OCI-LY3 (cell line): ENCODE measurements around the gene CISD3.

Experiments
- H2AFZ ChIP-seq: fragments of 200-600, 300-600 bp; shearing (Covaris generic); 2 replicates; pipeline ENCODE4 v1.6.0; 2014; ENCODE audit warnings: antibody characterized with exemption, low read depth, low read length
- H3K27ac ChIP-seq: fragments of 200-600, 300-600 bp; sonication (generic); 2 replicates; pipeline ENCODE4 v1.5.1; 2014; ENCODE audit warnings: mild to moderate bottlenecking, low read length, moderate library complexity, mixed read lengths
- H3K27me3 ChIP-seq: fragments of 200-600, 300-600 bp; sonication (generic); 2 replicates; pipeline ENCODE4 v1.6.1; 2014; ENCODE audit warnings: low read depth, low read length, mixed read lengths
- H3K36me3 ChIP-seq: fragments of 200-600, 300-600 bp; sonication (generic); replicated peaks from 2 replicates; pipeline ENCODE3; 2014; ENCODE audit warnings: low read depth, low read length, mixed read lengths
- H3K4me1 ChIP-seq: fragments of 300-600, 200-600 bp; sonication (generic); 2 replicates; pipeline ENCODE4 v1.6.1; 2014; ENCODE audit warnings: low read length, mixed read lengths
- H3K4me2 ChIP-seq: fragments of 200-600, 300-600 bp; sonication (generic); 2 replicates; pipeline ENCODE4 v1.6.1; 2014; ENCODE audit warnings: low read length, mixed read lengths
- H3K4me3 ChIP-seq: fragments of 300-600, 200-600 bp; sonication (generic); 2 replicates; pipeline ENCODE4 v1.5.1; 2014; ENCODE audit warnings: antibody characterized with exemption, mild to moderate bottlenecking, low read length, moderate library complexity
- H3K79me2 ChIP-seq: fragments of 300-600, 200-600 bp; shearing (Covaris generic); 2 replicates; pipeline ENCODE4 v1.6.1; 2014; ENCODE audit warnings: mild to moderate bottlenecking, low read length, mixed read lengths
- H3K9ac ChIP-seq: fragments of 300-600, 200-600 bp; shearing (Covaris generic); 2 replicates; pipeline ENCODE4 v1.6.0; 2014; ENCODE audit warnings: mild to moderate bottlenecking, low read length, moderate library complexity
- H3K9me3 ChIP-seq: fragments of 200-600, 300-600 bp; shearing (Covaris generic); 2 replicates; pipeline ENCODE4 v1.6.1; 2014; ENCODE audit warnings: low read length, mixed read lengths; ENCODE audit not compliant: insufficient read depth
- H4K20me1 ChIP-seq: fragments of 200-600, 300-600 bp; sonication (generic); 2 replicates; pipeline ENCODE4 v1.6.1; 2016; ENCODE audit warnings: low read length, mixed read lengths; ENCODE audit not compliant: insufficient read depth
- EZH2phosphoT487 ChIP-seq: fragments of 200-600 bp; shearing (Covaris generic); IDR thresholded peaks from 2 replicates; pipeline ENCODE4 v1.6.1; 2018; ENCODE audit warnings: antibody characterized with exemption, mixed run types, low read depth
- TF ChIP-seq, protein P1 (sequence below): fragments of 200-600, 300-600 bp; sonication (generic); IDR thresholded peaks from 2 replicates; pipeline ENCODE4 v1.5.1; 2014; ENCODE audit warnings: antibody characterized with exemption, low read length, low read depth

The CISD3 gene, protein sequence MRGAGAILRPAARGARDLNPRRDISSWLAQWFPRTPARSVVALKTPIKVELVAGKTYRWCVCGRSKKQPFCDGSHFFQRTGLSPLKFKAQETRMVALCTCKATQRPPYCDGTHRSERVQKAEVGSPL

DNA sequence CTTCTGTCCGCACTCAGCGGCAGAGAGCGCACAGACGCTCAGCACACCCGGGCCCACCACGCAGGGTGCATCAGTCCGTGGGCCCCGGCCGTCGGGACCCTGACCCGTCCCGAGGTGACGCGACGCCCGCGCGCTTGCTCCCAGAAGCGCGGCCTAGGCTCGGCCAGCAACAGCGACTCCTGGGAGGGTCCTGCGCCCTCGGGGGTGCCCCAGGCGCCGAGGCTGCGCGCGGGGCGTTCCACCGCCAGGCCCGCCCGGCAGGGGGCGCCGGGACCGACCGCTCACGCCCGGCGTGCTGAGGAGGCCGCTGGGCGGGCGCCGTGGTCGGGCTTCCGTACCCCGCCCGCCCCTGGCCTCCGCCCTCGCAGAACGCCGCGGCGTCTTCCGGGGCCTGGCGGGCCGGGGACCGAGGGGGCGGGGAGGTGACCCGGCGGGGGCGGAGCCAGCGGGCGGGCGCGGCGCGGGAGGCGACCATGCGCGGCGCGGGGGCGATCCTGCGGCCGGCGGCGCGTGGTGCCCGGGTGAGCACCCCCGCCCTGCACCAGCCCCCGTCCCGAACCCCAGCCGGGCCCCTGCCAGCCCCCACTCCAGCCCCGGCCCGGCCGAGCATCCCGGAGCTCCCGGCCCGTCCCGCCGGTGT lies at the start of gene CISD3:
TSS of gene CISD3 (plus strand) at position 456 of the 640 bp plus-strand sequence. CDS start at position 474, 18 bp downstream.
- Histone ChIP-seq H3K27ac (peak within 1 kb of the TSS; percentile 35), H3K4me1 (peaks cover 24% of the 10 kb centered on the region)

DNA sequence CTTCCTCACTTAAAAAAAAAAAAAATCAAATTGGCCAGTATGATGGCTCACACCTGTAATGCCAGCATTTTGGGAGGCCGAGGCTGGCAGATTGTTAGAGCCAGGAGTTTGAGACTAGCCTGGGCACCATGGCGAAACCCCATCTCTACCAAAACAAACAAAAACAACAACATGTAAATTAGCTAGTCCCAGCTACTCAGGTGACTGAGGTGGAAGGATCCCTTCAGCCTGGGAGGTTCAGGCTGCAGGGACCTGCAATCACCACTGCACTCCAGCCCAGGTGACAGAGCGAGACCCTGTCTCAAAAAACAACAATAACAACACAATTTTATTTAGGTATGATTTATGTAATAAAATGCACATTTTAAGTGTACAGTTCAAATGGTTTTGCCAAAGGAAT lies 49.0 kb upstream of the CISD3 start:
- TF ChIP-seq, protein P1, sequence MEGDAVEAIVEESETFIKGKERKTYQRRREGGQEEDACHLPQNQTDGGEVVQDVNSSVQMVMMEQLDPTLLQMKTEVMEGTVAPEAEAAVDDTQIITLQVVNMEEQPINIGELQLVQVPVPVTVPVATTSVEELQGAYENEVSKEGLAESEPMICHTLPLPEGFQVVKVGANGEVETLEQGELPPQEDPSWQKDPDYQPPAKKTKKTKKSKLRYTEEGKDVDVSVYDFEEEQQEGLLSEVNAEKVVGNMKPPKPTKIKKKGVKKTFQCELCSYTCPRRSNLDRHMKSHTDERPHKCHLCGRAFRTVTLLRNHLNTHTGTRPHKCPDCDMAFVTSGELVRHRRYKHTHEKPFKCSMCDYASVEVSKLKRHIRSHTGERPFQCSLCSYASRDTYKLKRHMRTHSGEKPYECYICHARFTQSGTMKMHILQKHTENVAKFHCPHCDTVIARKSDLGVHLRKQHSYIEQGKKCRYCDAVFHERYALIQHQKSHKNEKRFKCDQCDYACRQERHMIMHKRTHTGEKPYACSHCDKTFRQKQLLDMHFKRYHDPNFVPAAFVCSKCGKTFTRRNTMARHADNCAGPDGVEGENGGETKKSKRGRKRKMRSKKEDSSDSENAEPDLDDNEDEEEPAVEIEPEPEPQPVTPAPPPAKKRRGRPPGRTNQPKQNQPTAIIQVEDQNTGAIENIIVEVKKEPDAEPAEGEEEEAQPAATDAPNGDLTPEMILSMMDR: no peak
- TF ChIP-seq EZH2phosphoT487: no peak
- H3K4me3 ChIP-seq: no peak overlapping the region
- no peak overlapping the region for H3K9ac ChIP-seq
- no peaks in the 10 kb centered on the region for H3K9me3 ChIP-seq
- peaks cover 44% of the 10 kb centered on the region for H3K4me1 ChIP-seq
- no peaks in the 10 kb centered on the region for H4K20me1 ChIP-seq
- no peaks in the 10 kb centered on the region for H3K79me2 ChIP-seq
- H3K4me2 ChIP-seq: no peak overlapping the region
- no peaks in the 10 kb centered on the region for H3K36me3 ChIP-seq
- no peak overlapping the region for H2AFZ ChIP-seq
- H3K27ac ChIP-seq: no peak overlapping the region
- no peaks in the 10 kb centered on the region for H3K27me3 ChIP-seq

More for the DNA sequence above, at the start of gene CISD3:
- H4K20me1 ChIP-seq: no peaks in the 10 kb centered on the region
- H3K9me3 ChIP-seq: no peaks in the 10 kb centered on the region
- TF ChIP-seq, protein P1: peak; percentile 45
- TF ChIP-seq EZH2phosphoT487: no peak
- H3K36me3 ChIP-seq: no peaks in the 10 kb centered on the region
- peak within 1 kb of the TSS; percentile 98 for H3K4me3 ChIP-seq
- H3K9ac ChIP-seq: peak within 1 kb of the TSS; percentile 95
- H3K27me3 ChIP-seq: no peaks in the 10 kb centered on the region
- peaks cover 11% of the 10 kb centered on the region; the same call in 1 of the 2 replicates for H3K79me2 ChIP-seq
- H2AFZ ChIP-seq: peak within 1 kb of the TSS; percentile 61
- H3K4me2 ChIP-seq: peak within 1 kb of the TSS; percentile 97

DNA sequence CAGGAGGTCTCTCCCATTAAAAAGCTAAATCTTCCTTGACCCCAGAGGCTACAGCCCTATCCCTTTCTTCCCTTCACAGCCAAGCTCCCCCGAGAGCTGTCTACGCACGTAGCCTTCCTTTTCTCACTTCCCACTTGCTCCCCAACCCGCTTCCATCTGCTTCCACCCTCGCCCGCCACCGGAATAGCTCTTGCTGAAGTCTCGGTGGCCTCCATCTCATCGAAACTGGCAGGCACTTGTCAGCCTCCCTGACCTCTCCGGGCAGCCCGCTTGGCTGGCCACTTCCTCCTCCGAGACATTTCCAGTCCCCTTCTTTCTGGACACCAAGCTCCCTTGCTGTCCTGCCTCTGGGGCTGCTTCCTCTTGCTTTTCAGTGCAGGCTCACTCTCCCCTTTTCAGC lies 44.6 kb upstream of the CISD3 start:
- Histone ChIP-seq H3K4me2 (peak overlapping the region; percentile 81), H3K27me3 (no peaks in the 10 kb centered on the region), H4K20me1 (no peaks in the 10 kb centered on the region), H3K9me3 (no peaks in the 10 kb centered on the region), H3K27ac (no peak overlapping the region), H3K36me3 (no peaks in the 10 kb centered on the region), H3K4me1 (peaks cover 22% of the 10 kb centered on the region), H3K79me2 (no peaks in the 10 kb centered on the region), H2AFZ (peak overlapping the region; percentile 96), H3K4me3 (peak overlapping the region; percentile 60), H3K9ac (peak overlapping the region; percentile 45; the same call in 1 of the 2 replicates)
- no peak for TF ChIP-seq EZH2phosphoT487
- TF ChIP-seq, protein P1: no peak

DNA sequence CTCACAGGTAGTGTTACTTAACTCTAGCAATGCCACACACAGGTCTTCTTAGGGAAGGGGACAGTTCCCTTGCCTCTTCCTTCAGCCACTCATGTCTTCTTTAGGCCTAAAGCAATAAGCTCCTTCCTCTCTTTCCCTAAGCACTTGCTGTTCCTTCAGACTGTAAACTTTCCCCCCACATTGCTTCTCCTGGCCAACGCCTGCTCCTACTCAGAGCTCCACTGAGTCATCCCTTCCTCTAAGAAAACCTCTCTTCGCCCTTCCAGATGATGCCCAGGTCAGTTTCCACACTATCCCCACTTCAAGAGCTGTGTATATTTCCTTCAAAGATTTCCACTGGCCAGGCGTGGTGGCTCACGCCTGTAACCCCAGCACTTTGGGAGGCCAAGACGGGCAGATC lies 42.9 kb upstream of the CISD3 start:
- no peak overlapping the region for H3K4me3 ChIP-seq
- H2AFZ ChIP-seq: no peak overlapping the region
- no peak overlapping the region for H3K9ac ChIP-seq
- H3K4me2 ChIP-seq: no peak overlapping the region
- H3K27ac ChIP-seq: no peak overlapping the region
- H3K9me3 ChIP-seq: no peaks in the 10 kb centered on the region
- peaks cover 15% of the 10 kb centered on the region for H3K4me1 ChIP-seq
- no peaks in the 10 kb centered on the region for H3K36me3 ChIP-seq
- H3K27me3 ChIP-seq: no peaks in the 10 kb centered on the region
- no peaks in the 10 kb centered on the region for H4K20me1 ChIP-seq
- TF ChIP-seq, protein P1: no peak
- no peak for TF ChIP-seq EZH2phosphoT487
- H3K79me2 ChIP-seq: no peaks in the 10 kb centered on the region
